H7 (cell line): ENCODE data around the gene TSPAN9. TPM values are rescaled to one million over a fixed set of nuclear protein-coding genes. Genes with fewer than 3 reads are reported as not detected.

Source experiments
- DNase-seq: peaks from one replicate; pipeline ENCODE4 v3.0.0; 2012
- H3K27me3 ChIP-seq: 2 replicates; pipeline ENCODE4 v1.6.0; 2011; ENCODE audit warnings: mild to moderate bottlenecking, low read length; ENCODE audit not compliant: control insufficient read depth, insufficient read depth
- H3K36me3 ChIP-seq: replicated peaks from 2 replicates; pipeline ENCODE4 v1.5.1; 2011; ENCODE audit warnings: low read length; ENCODE audit not compliant: control insufficient read depth, insufficient read depth
- H3K4me3 ChIP-seq: 2 replicates; pipeline ENCODE4 v1.5.1; 2011; ENCODE audit warnings: low read depth, mild to moderate bottlenecking, control low read depth, low read length, moderate library complexity; ENCODE audit not compliant: insufficient read depth
- total RNA-seq: library from RNA; depleted of rRNA; stranded (reverse); fragments of >200 nt; shearing (Covaris generic); gene quantifications from 2 replicates; pipeline ENCODE4 v1.2.3, GENCODE V29; 2014

Gene TSPAN9
- total RNA-seq, 1 experiment from 2014 or later, result 22.4 TPM

GRCh38 chr12:3291939-3292338 lies 214.8 kb downstream of the TSPAN9 start:
- Histone ChIP-seq H3K4me3 (no peak overlapping the region), H3K27me3 (no peaks in the 10 kb centered on the region), H3K36me3 (no peaks in the 10 kb centered on the region)
- no peak for DNase-seq

GRCh38 chr12:3292677-3293412 lies 215.7 kb downstream of the TSPAN9 start:
- Histone ChIP-seq H3K36me3 (no peaks in the 10 kb centered on the region), H3K4me3 (no peak overlapping the region), H3K27me3 (no peaks in the 10 kb centered on the region)
- DNase-seq, result no peak

- Histone ChIP-seq H3K4me3 (no peak overlapping the region), H3K27me3 (no peaks in the 10 kb centered on the region), H3K36me3 (no peaks in the 10 kb centered on the region)
- no peak for DNase-seq
Observed at GRCh38 chr12:3293446-3294161, 216.4 kb downstream of the TSPAN9 start.

- no peak overlapping the region for H3K4me3 ChIP-seq
- H3K36me3 ChIP-seq, result no peaks in the 10 kb centered on the region
- no peaks in the 10 kb centered on the region for H3K27me3 ChIP-seq
- no peak for DNase-seq
Observed at GRCh38 chr12:3294481-3294911, 217.3 kb downstream of the TSPAN9 start.

GRCh38 chr12:3295225-3295624 lies 218.0 kb downstream of the TSPAN9 start:
- H3K36me3 ChIP-seq, result no peaks in the 10 kb centered on the region
- no peak overlapping the region for H3K4me3 ChIP-seq
- no peak for DNase-seq
- H3K27me3 ChIP-seq, result no peaks in the 10 kb centered on the region

- Histone ChIP-seq H3K36me3 (no peaks in the 10 kb centered on the region), H3K27me3 (no peaks in the 10 kb centered on the region), H3K4me3 (no peak overlapping the region)
- DNase-seq, result no peak
Observed at GRCh38 chr12:3295646-3296408, 218.6 kb downstream of the TSPAN9 start.

- no peaks in the 10 kb centered on the region for H3K36me3 ChIP-seq
- H3K27me3 ChIP-seq, result no peaks in the 10 kb centered on the region
- no peak for DNase-seq
- H3K4me3 ChIP-seq, result no peak overlapping the region
Observed at GRCh38 chr12:3296409-3296701, 219.2 kb downstream of the TSPAN9 start.

GRCh38 chr12:3298603-3299002 lies 221.4 kb downstream of the TSPAN9 start:
- no peaks in the 10 kb centered on the region for H3K27me3 ChIP-seq
- no peak overlapping the region for H3K4me3 ChIP-seq
- no peaks in the 10 kb centered on the region for H3K36me3 ChIP-seq
- DNase-seq, result no peak

- Histone ChIP-seq H3K4me3 (no peak overlapping the region), H3K36me3 (no peaks in the 10 kb centered on the region), H3K27me3 (no peaks in the 10 kb centered on the region)
- DNase-seq, result peak; percentile 94
Observed at GRCh38 chr12:3299929-3300832, 223.0 kb downstream of the TSPAN9 start.

- Histone ChIP-seq H3K27me3 (no peaks in the 10 kb centered on the region), H3K36me3 (no peaks in the 10 kb centered on the region), H3K4me3 (no peak overlapping the region)
- no peak for DNase-seq
Observed at GRCh38 chr12:3300833-3301401, 223.7 kb downstream of the TSPAN9 start.

- Histone ChIP-seq H3K36me3 (no peaks in the 10 kb centered on the region), H3K27me3 (no peaks in the 10 kb centered on the region), H3K4me3 (no peak overlapping the region)
- DNase-seq, result no peak
Observed at GRCh38 chr12:3302401-3303041, 225.3 kb downstream of the TSPAN9 start.

- H3K27me3 ChIP-seq, result no peaks in the 10 kb centered on the region
- no peak overlapping the region for H3K4me3 ChIP-seq
- no peaks in the 10 kb centered on the region for H3K36me3 ChIP-seq
- peak; percentile 86 for DNase-seq
Observed at GRCh38 chr12:3303410-3304136, 226.4 kb downstream of the TSPAN9 start.
